ENCODE data around the gene POU5F1. TPM values are rescaled to one million over a fixed set of nuclear protein-coding genes. Genes with fewer than 3 reads are reported as not detected.

POU5F1 gene
- polyA plus RNA-seq, 1 donor (not counting 4 experiments of a cell fraction or from before 2014, with no cell fraction given), result 1.6 TPM

DNA sequence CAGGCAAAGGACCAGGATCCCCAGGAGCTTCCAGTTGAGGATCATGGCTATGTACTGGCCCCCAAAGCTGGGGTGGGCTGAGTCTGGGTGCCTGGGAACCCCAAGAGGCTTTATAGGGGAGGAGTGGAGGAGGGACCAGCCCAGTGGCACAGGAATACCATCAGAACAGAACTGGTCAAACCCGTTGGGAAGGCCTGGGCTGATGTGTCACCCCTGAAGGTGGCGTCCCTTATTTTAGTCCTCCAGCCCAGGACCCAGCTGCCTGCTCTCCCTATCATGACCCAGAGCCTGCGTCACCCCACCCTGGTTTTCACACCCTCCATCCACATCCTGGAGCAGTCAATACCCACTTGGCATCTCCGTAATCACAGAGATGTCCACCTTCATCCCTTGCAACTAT is 31.5 kb downstream of the POU5F1 start, which contains the start of gene PSORS1C2:
TSS of gene PSORS1C2 (minus strand) at position 85 of the 400 bp plus-strand sequence. CDS start at position 45, 40 bp downstream.
- Histone ChIP-seq H3K9me1 (ENCODE audit: control insufficient read depth, extremely low read depth, insufficient read depth, low read length) (no peaks in the 10 kb centered on the region), H3K4me3 (ENCODE audit: control insufficient read depth in 2 of 3, extremely low read depth in 1 of 3, insufficient read depth in 2 of 3, low read depth in 1 of 3, low read length in 3 of 3) (no peak within 1 kb of the TSS), H3K27ac (ENCODE audit: control insufficient read depth, insufficient read depth, low read length) (no peak within 1 kb of the TSS), H3K9ac (ENCODE audit: control insufficient read depth, extremely low read depth, insufficient read depth, low read length) (no peak within 1 kb of the TSS), H3K27me3 (ENCODE audit: control insufficient read depth, extremely low read depth, insufficient read depth, low read length) (no peaks in the 10 kb centered on the region), H3K9me3 (ENCODE audit: control insufficient read depth, low read depth, low read length) (no peaks in the 10 kb centered on the region), H3K36me3 (ENCODE audit: control insufficient read depth in 2 of 2, extremely low read depth in 1 of 2, insufficient read depth in 2 of 2, low read length in 2 of 2) (peaks cover 0 to 3% of the 10 kb centered on the region in 2 experiments), H3K4me1 (ENCODE audit: control insufficient read depth, extremely low read depth, insufficient read depth, low read length) (peaks cover 10% of the 10 kb centered on the region), H3K79me2 (ENCODE audit: control insufficient read depth, insufficient read depth, low read length) (no peaks in the 10 kb centered on the region), H2AFZ (ENCODE audit: control insufficient read depth, low read length) (no peak within 1 kb of the TSS), H3K4me2 (ENCODE audit: control insufficient read depth, extremely low read depth, insufficient read depth, low read depth, low read length) (peak within 1 kb of the TSS; percentile 84), H4K20me1 (ENCODE audit: control insufficient read depth, extremely low read depth, insufficient read depth, low read length) (no peaks in the 10 kb centered on the region)
- FAIRE-seq, result no peak
- dilution Hi-C loops (cut with MboI; ENCODE audit: extremely low pct_ligation_motif_present, low sequenced_read_pairs), result no loop called here
- no peak for TF ChIP-seq EZH2 (IDR thresholded peaks at IDR 0.05; ENCODE audit: low read length)
- TF ChIP-seq, protein P1, sequence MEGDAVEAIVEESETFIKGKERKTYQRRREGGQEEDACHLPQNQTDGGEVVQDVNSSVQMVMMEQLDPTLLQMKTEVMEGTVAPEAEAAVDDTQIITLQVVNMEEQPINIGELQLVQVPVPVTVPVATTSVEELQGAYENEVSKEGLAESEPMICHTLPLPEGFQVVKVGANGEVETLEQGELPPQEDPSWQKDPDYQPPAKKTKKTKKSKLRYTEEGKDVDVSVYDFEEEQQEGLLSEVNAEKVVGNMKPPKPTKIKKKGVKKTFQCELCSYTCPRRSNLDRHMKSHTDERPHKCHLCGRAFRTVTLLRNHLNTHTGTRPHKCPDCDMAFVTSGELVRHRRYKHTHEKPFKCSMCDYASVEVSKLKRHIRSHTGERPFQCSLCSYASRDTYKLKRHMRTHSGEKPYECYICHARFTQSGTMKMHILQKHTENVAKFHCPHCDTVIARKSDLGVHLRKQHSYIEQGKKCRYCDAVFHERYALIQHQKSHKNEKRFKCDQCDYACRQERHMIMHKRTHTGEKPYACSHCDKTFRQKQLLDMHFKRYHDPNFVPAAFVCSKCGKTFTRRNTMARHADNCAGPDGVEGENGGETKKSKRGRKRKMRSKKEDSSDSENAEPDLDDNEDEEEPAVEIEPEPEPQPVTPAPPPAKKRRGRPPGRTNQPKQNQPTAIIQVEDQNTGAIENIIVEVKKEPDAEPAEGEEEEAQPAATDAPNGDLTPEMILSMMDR (optimal IDR thresholded peaks at IDR 0.05 in 1 of 3, IDR thresholded peaks at IDR 0.05 in 1 of 3, conservative IDR thresholded peaks at IDR 0.05 in 1 of 3; ENCODE audit: extremely low read depth in 1 of 3, insufficient read depth in 2 of 3, low read length in 3 of 3), result no peak
- no peak for DNase-seq (ENCODE audit: low read depth, low spot score)

DNA sequence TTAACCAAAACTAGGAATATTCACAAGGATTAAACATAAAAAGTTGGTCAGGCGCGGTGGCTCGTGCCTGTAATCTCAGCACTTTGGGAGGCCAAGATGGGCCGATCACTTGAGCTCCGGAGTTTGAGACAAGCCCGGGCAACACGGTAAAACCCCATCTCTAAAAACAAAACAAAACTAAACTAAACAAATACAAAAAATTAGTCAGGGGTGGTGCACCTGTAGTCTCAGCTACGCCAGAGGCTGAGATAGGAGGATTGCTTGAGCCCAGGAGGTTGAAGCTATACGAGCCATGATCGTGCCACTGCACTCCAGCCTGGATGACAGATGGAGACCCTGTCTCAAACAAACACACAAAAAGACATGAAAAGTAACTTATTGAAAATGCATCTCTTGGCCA is 34.8 kb downstream of the POU5F1 start:
- FAIRE-seq, result no peak
- Histone ChIP-seq H3K36me3 (ENCODE audit: control insufficient read depth in 2 of 2, extremely low read depth in 1 of 2, insufficient read depth in 2 of 2, low read length in 2 of 2) (no peaks in the 10 kb centered on the region), H3K9me3 (ENCODE audit: control insufficient read depth, low read depth, low read length) (no peaks in the 10 kb centered on the region), H3K4me3 (ENCODE audit: control insufficient read depth in 2 of 3, extremely low read depth in 1 of 3, insufficient read depth in 2 of 3, low read depth in 1 of 3, low read length in 3 of 3) (no peak overlapping the region), H3K9me1 (ENCODE audit: control insufficient read depth, extremely low read depth, insufficient read depth, low read length) (no peaks in the 10 kb centered on the region), H3K4me1 (ENCODE audit: control insufficient read depth, extremely low read depth, insufficient read depth, low read length) (peaks cover 8% of the 10 kb centered on the region), H2AFZ (ENCODE audit: control insufficient read depth, low read length) (no peak overlapping the region), H3K9ac (ENCODE audit: control insufficient read depth, extremely low read depth, insufficient read depth, low read length) (no peak overlapping the region), H3K79me2 (ENCODE audit: control insufficient read depth, insufficient read depth, low read length) (no peaks in the 10 kb centered on the region), H3K4me2 (ENCODE audit: control insufficient read depth, extremely low read depth, insufficient read depth, low read depth, low read length) (no peak overlapping the region), H4K20me1 (ENCODE audit: control insufficient read depth, extremely low read depth, insufficient read depth, low read length) (no peaks in the 10 kb centered on the region), H3K27ac (ENCODE audit: control insufficient read depth, insufficient read depth, low read length) (no peak overlapping the region), H3K27me3 (ENCODE audit: control insufficient read depth, extremely low read depth, insufficient read depth, low read length) (no peaks in the 10 kb centered on the region)
- dilution Hi-C loops (cut with MboI; ENCODE audit: extremely low pct_ligation_motif_present, low sequenced_read_pairs), result no loop called here
- TF ChIP-seq, protein P1 (optimal IDR thresholded peaks at IDR 0.05 in 1 of 3, IDR thresholded peaks at IDR 0.05 in 1 of 3, conservative IDR thresholded peaks at IDR 0.05 in 1 of 3; ENCODE audit: extremely low read depth in 1 of 3, insufficient read depth in 2 of 3, low read length in 3 of 3), result no peak
- TF ChIP-seq EZH2 (IDR thresholded peaks at IDR 0.05; ENCODE audit: low read length), result no peak
- DNase-seq (ENCODE audit: low read depth, low spot score), result no peak
